ENCODE results near the gene KRT71. TPM values are rescaled to one million over a fixed set of nuclear protein-coding genes. Genes with fewer than 3 reads are reported as not detected.

The KRT71 gene
- total RNA-seq, 1 experiment from 2014 or later, result not detected

DNA sequence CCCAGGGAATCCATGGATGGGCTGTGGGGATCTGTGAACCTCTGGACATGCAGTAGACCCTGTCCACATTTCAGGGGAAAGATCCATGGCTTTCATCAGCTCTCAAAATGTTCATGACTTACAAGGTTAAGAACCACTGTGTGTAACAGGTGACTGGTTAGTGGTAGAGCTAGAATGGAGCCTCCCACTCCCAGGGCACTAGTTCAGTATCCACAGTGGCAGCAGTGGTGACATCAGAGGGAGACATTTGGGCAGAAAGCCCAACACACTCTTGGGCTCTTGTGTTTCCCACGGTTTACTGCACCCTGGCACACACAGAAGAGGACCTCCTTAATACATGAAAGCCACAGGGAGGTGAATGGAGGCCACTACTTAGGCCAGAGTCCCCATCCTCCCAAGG is 11.6 kb upstream of the KRT71 start:
- H3K27me3 Mint-ChIP-seq (ENCODE audit: low read depth), result no peaks in the 10 kb centered on the region; the same call in 1 of the 2 replicates
- ChIA-PET POLR2A (no interaction called here), CTCF (interaction anchor here (1.2 kb wide), 1 partner anchor 18 kb away, joined by 3 read pairs; no protein-coding TSS in a partner anchor)
- no peak overlapping the region for H3K27ac Mint-ChIP-seq
- no peak overlapping the region for H3K4me3 Mint-ChIP-seq
- TF ChIP-seq ZNF121 (CRISPR knock-in tag; IDR thresholded peaks at IDR 0.05), result no peak
- TF ChIP-seq, protein P1, sequence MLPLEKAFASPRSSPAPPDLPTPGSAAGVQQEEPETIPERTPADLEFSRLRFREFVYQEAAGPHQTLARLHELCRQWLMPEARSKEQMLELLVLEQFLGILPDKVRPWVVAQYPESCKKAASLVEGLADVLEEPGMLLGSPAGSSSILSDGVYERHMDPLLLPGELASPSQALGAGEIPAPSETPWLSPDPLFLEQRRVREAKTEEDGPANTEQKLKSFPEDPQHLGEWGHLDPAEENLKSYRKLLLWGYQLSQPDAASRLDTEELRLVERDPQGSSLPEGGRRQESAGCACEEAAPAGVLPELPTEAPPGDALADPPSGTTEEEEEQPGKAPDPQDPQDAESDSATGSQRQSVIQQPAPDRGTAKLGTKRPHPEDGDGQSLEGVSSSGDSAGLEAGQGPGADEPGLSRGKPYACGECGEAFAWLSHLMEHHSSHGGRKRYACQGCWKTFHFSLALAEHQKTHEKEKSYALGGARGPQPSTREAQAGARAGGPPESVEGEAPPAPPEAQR (CRISPR knock-in tag; IDR thresholded peaks at IDR 0.05), result no peak
- no peak for TF ChIP-seq SP1 (CRISPR knock-in tag; conservative IDR thresholded peaks at IDR 0.05)
- TF ChIP-seq GRHL2 (CRISPR knock-in tag; IDR thresholded peaks at IDR 0.05; ENCODE audit: insufficient replicate concordance, severe bottlenecking), result no peak
- no peak for TF ChIP-seq NR2C2 (CRISPR knock-in tag; IDR thresholded peaks at IDR 0.05)
- no peak for TF ChIP-seq ZNF219 (CRISPR knock-in tag; IDR thresholded peaks at IDR 0.05; ENCODE audit: borderline replicate concordance)
- TF ChIP-seq, protein P2, sequence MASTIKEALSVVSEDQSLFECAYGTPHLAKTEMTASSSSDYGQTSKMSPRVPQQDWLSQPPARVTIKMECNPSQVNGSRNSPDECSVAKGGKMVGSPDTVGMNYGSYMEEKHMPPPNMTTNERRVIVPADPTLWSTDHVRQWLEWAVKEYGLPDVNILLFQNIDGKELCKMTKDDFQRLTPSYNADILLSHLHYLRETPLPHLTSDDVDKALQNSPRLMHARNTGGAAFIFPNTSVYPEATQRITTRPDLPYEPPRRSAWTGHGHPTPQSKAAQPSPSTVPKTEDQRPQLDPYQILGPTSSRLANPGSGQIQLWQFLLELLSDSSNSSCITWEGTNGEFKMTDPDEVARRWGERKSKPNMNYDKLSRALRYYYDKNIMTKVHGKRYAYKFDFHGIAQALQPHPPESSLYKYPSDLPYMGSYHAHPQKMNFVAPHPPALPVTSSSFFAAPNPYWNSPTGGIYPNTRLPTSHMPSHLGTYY (CRISPR knock-in tag; IDR thresholded peaks at IDR 0.05), result no peak
- TF ChIP-seq, protein P3, sequence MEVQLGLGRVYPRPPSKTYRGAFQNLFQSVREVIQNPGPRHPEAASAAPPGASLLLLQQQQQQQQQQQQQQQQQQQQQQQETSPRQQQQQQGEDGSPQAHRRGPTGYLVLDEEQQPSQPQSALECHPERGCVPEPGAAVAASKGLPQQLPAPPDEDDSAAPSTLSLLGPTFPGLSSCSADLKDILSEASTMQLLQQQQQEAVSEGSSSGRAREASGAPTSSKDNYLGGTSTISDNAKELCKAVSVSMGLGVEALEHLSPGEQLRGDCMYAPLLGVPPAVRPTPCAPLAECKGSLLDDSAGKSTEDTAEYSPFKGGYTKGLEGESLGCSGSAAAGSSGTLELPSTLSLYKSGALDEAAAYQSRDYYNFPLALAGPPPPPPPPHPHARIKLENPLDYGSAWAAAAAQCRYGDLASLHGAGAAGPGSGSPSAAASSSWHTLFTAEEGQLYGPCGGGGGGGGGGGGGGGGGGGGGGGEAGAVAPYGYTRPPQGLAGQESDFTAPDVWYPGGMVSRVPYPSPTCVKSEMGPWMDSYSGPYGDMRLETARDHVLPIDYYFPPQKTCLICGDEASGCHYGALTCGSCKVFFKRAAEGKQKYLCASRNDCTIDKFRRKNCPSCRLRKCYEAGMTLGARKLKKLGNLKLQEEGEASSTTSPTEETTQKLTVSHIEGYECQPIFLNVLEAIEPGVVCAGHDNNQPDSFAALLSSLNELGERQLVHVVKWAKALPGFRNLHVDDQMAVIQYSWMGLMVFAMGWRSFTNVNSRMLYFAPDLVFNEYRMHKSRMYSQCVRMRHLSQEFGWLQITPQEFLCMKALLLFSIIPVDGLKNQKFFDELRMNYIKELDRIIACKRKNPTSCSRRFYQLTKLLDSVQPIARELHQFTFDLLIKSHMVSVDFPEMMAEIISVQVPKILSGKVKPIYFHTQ (CRISPR knock-in tag; IDR thresholded peaks at IDR 0.05), result no peak
- no peak for TF ChIP-seq SMAD3 (CRISPR knock-in tag; IDR thresholded peaks at IDR 0.05; ENCODE audit: borderline replicate concordance)
- ATAC-seq, result no peak
- no peaks in the 10 kb centered on the region for H3K36me3 Mint-ChIP-seq
- no peak for DNase-seq (ENCODE audit: low spot score)
- H3K4me1 Mint-ChIP-seq, result no peaks in the 10 kb centered on the region
- no peaks in the 10 kb centered on the region for H3K9me3 Mint-ChIP-seq

DNA sequence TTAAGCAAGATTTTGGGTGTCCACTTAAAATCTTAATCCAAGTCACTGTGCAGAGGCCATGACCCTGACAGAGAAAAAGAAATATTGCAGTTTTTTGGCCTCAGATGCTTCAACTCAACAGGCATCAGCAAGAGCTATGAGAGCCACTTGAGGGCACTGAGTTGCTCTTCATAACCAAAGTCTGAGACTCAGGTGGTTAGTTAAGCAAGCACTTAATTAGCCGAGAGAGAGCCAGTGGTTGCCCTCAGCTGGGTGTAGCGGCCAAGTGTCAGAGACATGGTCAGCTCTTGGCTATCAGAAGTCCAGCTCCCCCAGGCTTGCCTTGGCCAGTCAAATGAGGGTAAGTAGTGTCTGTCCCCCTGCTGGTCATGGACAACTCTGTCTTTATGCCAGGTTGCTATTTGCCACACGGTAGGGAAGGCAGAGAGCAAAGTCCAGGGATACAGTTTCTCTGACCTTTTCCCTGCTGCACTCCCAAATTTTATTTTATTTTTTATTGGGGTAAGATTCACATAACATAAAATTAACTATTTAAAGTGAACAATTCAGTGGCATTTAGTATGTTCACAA is 9.0 kb upstream of the KRT71 start:
- ATAC-seq (0 out of 2 replicates have a peak, but pooled peaks have one; percentile 22), DNase-seq (ENCODE audit: low spot score) (no peak)
- ChIA-PET CTCF (interaction anchor here (0.6 to 3.2 kb wide), 23 partner anchors 9 to 547 kb away, joined by 3 to 24 read pairs (median 4); partner anchors contain the start of genes KRT71 and KRT74), POLR2A (no interaction called here)
- no peak overlapping the region for H3K4me3 Mint-ChIP-seq
- H3K27me3 Mint-ChIP-seq (ENCODE audit: low read depth), result no peaks in the 10 kb centered on the region; the same call in 1 of the 2 replicates
- H3K9me3 Mint-ChIP-seq, result no peaks in the 10 kb centered on the region
- no peak overlapping the region for H3K27ac Mint-ChIP-seq
- H3K4me1 Mint-ChIP-seq, result no peaks in the 10 kb centered on the region
- H3K36me3 Mint-ChIP-seq, result no peaks in the 10 kb centered on the region
- TF ChIP-seq GRHL2 (CRISPR knock-in tag; IDR thresholded peaks at IDR 0.05; ENCODE audit: insufficient replicate concordance, severe bottlenecking), result no peak
- TF ChIP-seq ZNF232 (CRISPR knock-in tag; IDR thresholded peaks at IDR 0.05), result no peak
- TF ChIP-seq, protein P4, sequence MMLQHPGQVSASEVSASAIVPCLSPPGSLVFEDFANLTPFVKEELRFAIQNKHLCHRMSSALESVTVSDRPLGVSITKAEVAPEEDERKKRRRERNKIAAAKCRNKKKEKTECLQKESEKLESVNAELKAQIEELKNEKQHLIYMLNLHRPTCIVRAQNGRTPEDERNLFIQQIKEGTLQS (CRISPR knock-in tag; conservative IDR thresholded peaks at IDR 0.05), result no peak
- TF ChIP-seq NFATC4 (CRISPR knock-in tag; IDR thresholded peaks at IDR 0.05), result no peak
- TF ChIP-seq RELA (CRISPR knock-in tag; IDR thresholded peaks at IDR 0.05; ENCODE audit: borderline replicate concordance), result no peak
- TF ChIP-seq, protein P5, sequence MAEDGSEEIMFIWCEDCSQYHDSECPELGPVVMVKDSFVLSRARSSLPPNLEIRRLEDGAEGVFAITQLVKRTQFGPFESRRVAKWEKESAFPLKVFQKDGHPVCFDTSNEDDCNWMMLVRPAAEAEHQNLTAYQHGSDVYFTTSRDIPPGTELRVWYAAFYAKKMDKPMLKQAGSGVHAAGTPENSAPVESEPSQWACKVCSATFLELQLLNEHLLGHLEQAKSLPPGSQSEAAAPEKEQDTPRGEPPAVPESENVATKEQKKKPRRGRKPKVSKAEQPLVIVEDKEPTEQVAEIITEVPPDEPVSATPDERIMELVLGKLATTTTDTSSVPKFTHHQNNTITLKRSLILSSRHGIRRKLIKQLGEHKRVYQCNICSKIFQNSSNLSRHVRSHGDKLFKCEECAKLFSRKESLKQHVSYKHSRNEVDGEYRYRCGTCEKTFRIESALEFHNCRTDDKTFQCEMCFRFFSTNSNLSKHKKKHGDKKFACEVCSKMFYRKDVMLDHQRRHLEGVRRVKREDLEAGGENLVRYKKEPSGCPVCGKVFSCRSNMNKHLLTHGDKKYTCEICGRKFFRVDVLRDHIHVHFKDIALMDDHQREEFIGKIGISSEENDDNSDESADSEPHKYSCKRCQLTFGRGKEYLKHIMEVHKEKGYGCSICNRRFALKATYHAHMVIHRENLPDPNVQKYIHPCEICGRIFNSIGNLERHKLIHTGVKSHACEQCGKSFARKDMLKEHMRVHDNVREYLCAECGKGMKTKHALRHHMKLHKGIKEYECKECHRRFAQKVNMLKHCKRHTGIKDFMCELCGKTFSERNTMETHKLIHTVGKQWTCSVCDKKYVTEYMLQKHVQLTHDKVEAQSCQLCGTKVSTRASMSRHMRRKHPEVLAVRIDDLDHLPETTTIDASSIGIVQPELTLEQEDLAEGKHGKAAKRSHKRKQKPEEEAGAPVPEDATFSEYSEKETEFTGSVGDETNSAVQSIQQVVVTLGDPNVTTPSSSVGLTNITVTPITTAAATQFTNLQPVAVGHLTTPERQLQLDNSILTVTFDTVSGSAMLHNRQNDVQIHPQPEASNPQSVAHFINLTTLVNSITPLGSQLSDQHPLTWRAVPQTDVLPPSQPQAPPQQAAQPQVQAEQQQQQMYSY (CRISPR knock-in tag; IDR thresholded peaks at IDR 0.05), result no peak
- no peak for TF ChIP-seq ZNF416 (CRISPR knock-in tag; IDR thresholded peaks at IDR 0.05)
- TF ChIP-seq CREB1 (CRISPR knock-in tag; IDR thresholded peaks at IDR 0.05), result no peak
- TF ChIP-seq ZNF671 (CRISPR knock-in tag; IDR thresholded peaks at IDR 0.05), result no peak
- no peak for TF ChIP-seq ZNF396 (CRISPR knock-in tag; IDR thresholded peaks at IDR 0.05; ENCODE audit: borderline replicate concordance)
- no peak for TF ChIP-seq NR1H2 (CRISPR knock-in tag; IDR thresholded peaks at IDR 0.05)
- no peak for TF ChIP-seq JUN (CRISPR knock-in tag; IDR thresholded peaks at IDR 0.05)
- no peak for TF ChIP-seq NR3C1 (CRISPR knock-in tag; conservative IDR thresholded peaks at IDR 0.05; ENCODE audit: low read depth)
- TF ChIP-seq KAT7 (CRISPR knock-in tag; IDR thresholded peaks at IDR 0.05; ENCODE audit: borderline replicate concordance), result no peak
- TF ChIP-seq, protein P6, sequence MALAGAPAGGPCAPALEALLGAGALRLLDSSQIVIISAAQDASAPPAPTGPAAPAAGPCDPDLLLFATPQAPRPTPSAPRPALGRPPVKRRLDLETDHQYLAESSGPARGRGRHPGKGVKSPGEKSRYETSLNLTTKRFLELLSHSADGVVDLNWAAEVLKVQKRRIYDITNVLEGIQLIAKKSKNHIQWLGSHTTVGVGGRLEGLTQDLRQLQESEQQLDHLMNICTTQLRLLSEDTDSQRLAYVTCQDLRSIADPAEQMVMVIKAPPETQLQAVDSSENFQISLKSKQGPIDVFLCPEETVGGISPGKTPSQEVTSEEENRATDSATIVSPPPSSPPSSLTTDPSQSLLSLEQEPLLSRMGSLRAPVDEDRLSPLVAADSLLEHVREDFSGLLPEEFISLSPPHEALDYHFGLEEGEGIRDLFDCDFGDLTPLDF (CRISPR knock-in tag; IDR thresholded peaks at IDR 0.05), result no peak
- TF ChIP-seq SP1 (CRISPR knock-in tag; conservative IDR thresholded peaks at IDR 0.05), result no peak

Data from WTC11 (cell line).